Stimulated activated naive CD8-positive, alpha-beta T cell treated with anti-CD3 and anti-CD28 coated beads, Interleukin-15, Interleukin-2, amounts not matched to agents 100 ng/mL and 50 ng/mL, for 24 hours (primary cell): ENCODE results near the gene DDX60.
"Not testable (repeated sequence)": the region's sequence is repeated elsewhere in the genome, so short reads cannot be mapped to it uniquely, and the experiment has no call there.

Experiments
- H3K27ac Mint-ChIP-seq: one replicate; pipeline ENCODE4 v1.8.0; 2021; ENCODE audit warnings: mild to moderate bottlenecking, mixed read lengths
- H3K27me3 Mint-ChIP-seq: one replicate; pipeline ENCODE4 v1.8.0; 2021; ENCODE audit warnings: mixed read lengths
- H3K36me3 Mint-ChIP-seq: one replicate; pipeline ENCODE4 v1.8.0; 2021; ENCODE audit warnings: low read depth, mixed read lengths
- H3K4me1 Mint-ChIP-seq: one replicate; pipeline ENCODE4 v1.8.0; 2021; ENCODE audit warnings: low read depth, mixed read lengths
- H3K4me3 Mint-ChIP-seq: one replicate; pipeline ENCODE4 v1.8.0; 2021; ENCODE audit warnings: mild to moderate bottlenecking, mixed read lengths
- H3K9me3 Mint-ChIP-seq: one replicate; pipeline ENCODE4 v1.8.0; 2021; ENCODE audit warnings: mixed read lengths

The DDX60 gene

DNA sequence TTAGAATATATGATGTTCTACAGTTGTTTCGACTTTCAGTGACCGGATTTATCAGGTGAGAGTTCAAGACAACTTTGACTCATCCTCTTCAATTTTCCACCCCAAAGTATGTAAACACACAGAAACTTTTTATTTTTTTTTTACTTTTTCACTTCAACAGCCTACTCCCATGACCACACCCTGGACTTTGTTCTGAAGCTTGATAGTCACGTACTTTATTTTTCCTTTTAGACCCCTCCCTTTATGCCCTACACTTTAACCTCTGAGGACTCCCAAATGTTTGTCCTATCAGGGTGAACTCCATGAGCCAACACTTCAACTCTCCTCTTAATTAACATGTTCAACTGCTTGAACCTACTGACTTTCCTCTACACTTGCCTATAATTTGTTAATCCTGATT lies 2.5 kb upstream of the DDX60 start:
- H3K4me3 Mint-ChIP-seq: no peak overlapping the region
- no peaks in the 10 kb centered on the region for H3K36me3 Mint-ChIP-seq
- no peaks in the 10 kb centered on the region for H3K27me3 Mint-ChIP-seq
- H3K4me1 Mint-ChIP-seq: peaks cover 35% of the 10 kb centered on the region
- H3K9me3 Mint-ChIP-seq: no peaks in the 10 kb centered on the region
- H3K27ac Mint-ChIP-seq: no peak overlapping the region

DNA sequence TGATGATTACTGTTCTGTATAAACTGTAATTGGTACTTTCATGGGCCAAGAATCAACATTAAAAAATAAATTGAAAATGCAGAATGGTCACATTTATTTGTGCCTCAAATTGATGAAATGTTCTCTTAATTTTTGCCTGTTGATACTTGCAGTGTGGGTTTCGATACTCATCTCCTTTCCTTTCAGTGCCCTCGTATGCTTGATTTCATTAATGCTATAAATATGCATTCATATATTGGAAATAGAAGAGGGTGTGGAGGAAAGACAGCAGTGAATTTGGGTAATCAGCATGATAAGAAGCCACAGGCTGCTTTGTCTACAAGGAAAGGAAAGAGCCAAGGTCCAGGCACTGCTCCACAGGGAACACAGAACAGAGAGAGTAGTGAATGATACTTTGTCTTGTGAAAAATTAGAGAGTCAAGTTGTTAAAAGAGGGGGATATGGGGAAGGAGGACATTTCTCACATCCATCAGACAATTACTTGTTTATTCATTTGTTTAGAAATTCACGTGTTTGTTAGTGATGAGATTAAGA lies 1.0 kb upstream of the DDX60 start:
- no peaks in the 10 kb centered on the region for H3K36me3 Mint-ChIP-seq
- H3K4me1 Mint-ChIP-seq: peaks cover 42% of the 10 kb centered on the region
- peak overlapping the region; percentile 88 for H3K4me3 Mint-ChIP-seq
- no peaks in the 10 kb centered on the region for H3K27me3 Mint-ChIP-seq
- peak overlapping the region; percentile 94 for H3K27ac Mint-ChIP-seq
- no peaks in the 10 kb centered on the region for H3K9me3 Mint-ChIP-seq

DNA sequence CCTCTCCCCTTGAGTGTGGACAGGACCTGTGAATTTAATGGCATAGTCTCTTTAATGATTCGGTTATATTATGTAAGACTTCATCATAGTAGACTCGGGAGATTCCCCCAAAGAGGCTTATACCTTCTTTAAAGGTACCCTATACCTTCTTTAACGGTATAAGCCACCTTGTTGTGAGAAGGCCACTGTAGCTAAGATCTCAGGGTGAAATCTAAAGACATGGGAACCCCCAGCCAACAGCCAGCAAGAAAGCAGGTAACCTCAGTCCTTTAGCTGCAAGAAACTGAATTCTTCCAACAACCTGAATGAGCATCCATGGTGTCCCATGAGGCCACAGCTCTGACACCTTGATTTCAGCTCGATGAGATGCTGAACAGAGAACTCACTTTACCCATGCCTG lies 931 bp downstream of the DDX60 start:
- H3K9me3 Mint-ChIP-seq: no peaks in the 10 kb centered on the region
- no peaks in the 10 kb centered on the region for H3K36me3 Mint-ChIP-seq
- H3K4me3 Mint-ChIP-seq: peak overlapping the region; percentile 88
- no peaks in the 10 kb centered on the region for H3K27me3 Mint-ChIP-seq
- peaks cover 55% of the 10 kb centered on the region for H3K4me1 Mint-ChIP-seq
- H3K27ac Mint-ChIP-seq: peak overlapping the region; percentile 94

- Mint-ChIP-seq H3K4me3 (no peak overlapping the region), H3K27ac (no peak overlapping the region), H3K4me1 (peaks cover 26% of the 10 kb centered on the region), H3K36me3 (peaks cover 29% of the 10 kb centered on the region), H3K27me3 (no peaks in the 10 kb centered on the region), H3K9me3 (no peaks in the 10 kb centered on the region)
Observed at GRCh38 chr4:168309781-168310180, 8.8 kb downstream of the DDX60 start.

GRCh38 chr4:168308912-168309311 lies 9.6 kb downstream of the DDX60 start:
- no peaks in the 10 kb centered on the region for H3K9me3 Mint-ChIP-seq
- no peak overlapping the region for H3K4me3 Mint-ChIP-seq
- H3K4me1 Mint-ChIP-seq: peaks cover 18% of the 10 kb centered on the region
- peaks cover 33% of the 10 kb centered on the region for H3K36me3 Mint-ChIP-seq
- no peaks in the 10 kb centered on the region for H3K27me3 Mint-ChIP-seq
- no peak overlapping the region for H3K27ac Mint-ChIP-seq

DNA sequence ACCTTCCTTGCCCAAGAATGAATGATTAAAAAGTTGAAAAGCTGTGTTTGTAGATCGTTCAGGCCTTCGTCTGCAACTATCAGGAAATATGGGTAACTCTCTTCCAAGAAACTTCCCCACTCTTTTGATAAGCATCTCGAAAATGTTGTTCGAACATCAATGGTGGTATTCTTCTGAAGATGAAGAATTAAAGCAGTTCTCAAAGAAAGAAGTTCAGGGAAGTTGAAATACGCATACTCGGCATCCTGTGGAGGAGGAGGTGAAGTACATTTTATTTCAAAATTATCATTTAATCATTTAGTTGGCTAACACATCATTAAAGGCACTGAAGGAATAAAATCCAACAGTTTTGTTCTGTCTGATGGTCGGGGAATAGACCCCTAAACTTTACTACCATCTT lies 12.1 kb downstream of the DDX60 start:
- H3K36me3 Mint-ChIP-seq: peaks cover 47% of the 10 kb centered on the region
- no peaks in the 10 kb centered on the region for H3K9me3 Mint-ChIP-seq
- H3K27ac Mint-ChIP-seq: no peak overlapping the region
- H3K4me3 Mint-ChIP-seq: peak overlapping the region; percentile 42
- no peaks in the 10 kb centered on the region for H3K27me3 Mint-ChIP-seq
- H3K4me1 Mint-ChIP-seq: peaks cover 10% of the 10 kb centered on the region

DNA sequence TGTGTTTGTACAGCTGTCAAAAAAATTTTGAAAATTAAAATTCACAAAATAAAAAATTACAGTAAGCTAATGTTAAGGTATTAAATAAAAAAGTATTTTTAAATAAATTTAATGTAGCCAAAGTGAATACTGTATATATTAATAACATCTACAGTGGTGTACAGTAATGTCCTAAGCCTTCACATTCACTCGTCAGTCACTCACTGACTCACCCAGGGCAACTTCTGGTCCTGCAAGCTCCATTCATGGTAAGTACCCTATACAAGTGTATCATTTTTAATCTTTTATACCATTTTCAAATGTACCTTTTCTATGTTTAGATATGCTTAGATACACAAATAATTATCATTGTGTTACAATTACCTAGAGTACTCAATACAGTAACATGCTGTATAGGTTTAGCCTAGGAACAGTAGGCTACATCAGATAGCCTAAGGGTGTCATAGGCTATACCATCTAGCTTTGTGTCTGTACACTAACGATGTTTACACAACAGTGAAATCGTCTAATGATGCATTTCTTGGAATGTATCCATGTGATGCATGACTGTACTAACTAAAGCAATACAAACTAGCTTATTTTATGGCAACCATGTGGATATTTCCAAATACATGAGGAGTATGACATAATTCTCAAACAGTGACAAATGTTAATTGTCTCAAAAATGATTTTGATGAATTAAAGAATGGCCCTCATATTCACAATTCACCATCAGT lies 13.7 kb downstream of the DDX60 start:
- no peaks in the 10 kb centered on the region for H3K9me3 Mint-ChIP-seq
- H3K27ac Mint-ChIP-seq: no peak overlapping the region
- peaks cover 50% of the 10 kb centered on the region for H3K36me3 Mint-ChIP-seq
- no peaks in the 10 kb centered on the region for H3K27me3 Mint-ChIP-seq
- peaks cover 13% of the 10 kb centered on the region for H3K4me1 Mint-ChIP-seq
- H3K4me3 Mint-ChIP-seq: no peak overlapping the region

DNA sequence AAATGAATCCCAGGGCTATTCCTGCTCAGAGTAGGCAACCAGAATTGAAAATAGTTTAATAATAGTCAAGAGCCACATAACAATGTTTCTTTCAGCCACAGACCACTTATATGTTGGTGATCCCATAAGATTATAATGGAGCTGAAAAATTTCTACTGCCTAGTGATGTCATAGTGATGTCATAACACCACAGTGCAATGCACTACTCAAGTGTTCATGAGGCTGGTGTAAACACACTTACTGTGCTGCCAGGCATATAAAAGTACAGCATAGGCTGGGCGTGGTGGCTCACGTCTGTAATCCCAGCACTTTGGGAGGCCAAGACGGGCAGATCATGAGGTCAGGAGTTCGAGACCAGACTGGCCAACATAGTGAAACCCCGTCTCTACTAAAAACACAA lies 15.1 kb downstream of the DDX60 start:
- not testable (repeated sequence) for H3K9me3 Mint-ChIP-seq, H3K4me3 Mint-ChIP-seq, H3K27me3 Mint-ChIP-seq, H3K27ac Mint-ChIP-seq
- peaks cover 13% of the 10 kb centered on the region for H3K4me1 Mint-ChIP-seq
- H3K36me3 Mint-ChIP-seq: peaks cover 52% of the 10 kb centered on the region

- peaks cover 34% of the 10 kb centered on the region for H3K36me3 Mint-ChIP-seq
- H3K9me3 Mint-ChIP-seq: no peaks in the 10 kb centered on the region
- no peak overlapping the region for H3K4me3 Mint-ChIP-seq
- H3K27me3 Mint-ChIP-seq: no peaks in the 10 kb centered on the region
- no peaks in the 10 kb centered on the region for H3K4me1 Mint-ChIP-seq
- no peak overlapping the region for H3K27ac Mint-ChIP-seq
Observed at GRCh38 chr4:168293386-168293975, 25.1 kb downstream of the DDX60 start.

DNA sequence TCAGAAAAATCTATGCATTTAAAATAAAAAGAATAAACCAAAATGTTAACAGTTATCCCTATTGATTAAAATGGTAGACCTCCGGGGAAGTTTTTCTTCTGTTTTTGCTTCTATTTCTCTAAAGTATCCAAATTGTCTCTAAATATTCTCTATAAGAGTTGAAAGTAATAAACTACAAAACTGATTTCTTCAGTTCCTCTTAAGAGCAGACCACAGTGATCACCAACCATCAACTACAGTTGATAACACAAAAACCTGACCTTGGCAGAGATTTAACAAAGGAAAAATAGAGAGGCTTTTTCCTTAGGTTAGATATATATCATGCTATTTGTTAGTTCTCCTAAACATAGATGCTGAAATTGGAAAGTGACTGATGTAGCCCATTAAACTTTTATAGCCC lies 27.3 kb downstream of the DDX60 start:
- peaks cover 29% of the 10 kb centered on the region for H3K36me3 Mint-ChIP-seq

GRCh38 chr4:168285850-168286249 lies 32.7 kb downstream of the DDX60 start:
- not testable (repeated sequence) for H3K27ac Mint-ChIP-seq, H3K9me3 Mint-ChIP-seq, H3K27me3 Mint-ChIP-seq, H3K4me1 Mint-ChIP-seq, H3K4me3 Mint-ChIP-seq
- H3K36me3 Mint-ChIP-seq: peaks cover 34% of the 10 kb centered on the region

More for the DNA sequence above, 27.3 kb downstream of the DDX60 start:
- H3K4me3 Mint-ChIP-seq: no peak overlapping the region
- no peak overlapping the region for H3K27ac Mint-ChIP-seq
- no peaks in the 10 kb centered on the region for H3K9me3 Mint-ChIP-seq
- no peaks in the 10 kb centered on the region for H3K4me1 Mint-ChIP-seq
- no peaks in the 10 kb centered on the region for H3K27me3 Mint-ChIP-seq

DNA sequence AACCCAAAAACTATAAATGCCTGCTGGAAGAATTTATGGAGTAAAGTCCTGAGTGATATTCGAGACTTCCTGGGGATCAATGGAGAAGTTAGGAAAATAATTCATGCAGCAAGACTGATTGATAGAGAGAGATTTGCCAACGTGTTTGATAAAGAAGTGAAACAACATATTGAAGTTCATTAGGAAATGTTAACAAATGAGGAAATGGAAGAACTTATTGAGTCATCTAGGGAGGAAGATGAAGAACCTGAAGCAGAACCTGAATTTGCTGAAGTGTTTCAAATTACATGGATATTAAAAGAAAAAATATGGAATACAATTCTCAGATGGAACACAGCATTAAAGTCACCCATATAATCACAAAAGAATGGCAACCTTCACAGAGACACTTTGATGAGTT lies 39.0 kb downstream of the DDX60 start:
- Mint-ChIP-seq H3K4me3 (no peak overlapping the region), H3K9me3 (no peaks in the 10 kb centered on the region), H3K4me1 (no peaks in the 10 kb centered on the region), H3K27ac (no peak overlapping the region), H3K27me3 (no peaks in the 10 kb centered on the region), H3K36me3 (peaks cover 68% of the 10 kb centered on the region)

- H3K4me3 Mint-ChIP-seq: no peak overlapping the region
- H3K27ac Mint-ChIP-seq: no peak overlapping the region
- no peaks in the 10 kb centered on the region for H3K9me3 Mint-ChIP-seq
- H3K36me3 Mint-ChIP-seq: peaks cover 77% of the 10 kb centered on the region
- peaks cover 8% of the 10 kb centered on the region for H3K4me1 Mint-ChIP-seq
- H3K27me3 Mint-ChIP-seq: no peaks in the 10 kb centered on the region
Observed at GRCh38 chr4:168275836-168276235, 42.7 kb downstream of the DDX60 start.

DNA sequence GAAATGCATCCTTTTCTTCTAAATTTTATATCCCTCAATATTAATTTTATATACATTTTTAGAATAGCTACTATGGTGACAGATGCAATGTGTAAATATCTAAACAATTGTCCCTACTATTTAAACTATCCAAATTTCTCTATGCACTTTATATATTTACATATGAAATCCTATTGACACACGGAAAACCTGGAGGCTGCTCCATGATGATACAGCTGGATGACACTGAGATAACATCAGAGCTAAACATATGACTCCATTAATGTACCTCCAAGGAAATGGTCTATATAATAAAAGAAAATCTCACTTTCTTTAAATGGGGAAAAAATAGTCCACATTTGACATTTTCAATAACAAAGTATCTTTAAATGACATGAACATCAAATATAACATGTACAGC lies 43.7 kb downstream of the DDX60 start:
- Mint-ChIP-seq H3K9me3 (no peaks in the 10 kb centered on the region), H3K4me1 (peaks cover 8% of the 10 kb centered on the region), H3K36me3 (peaks cover 71% of the 10 kb centered on the region), H3K27me3 (no peaks in the 10 kb centered on the region), H3K4me3 (no peak overlapping the region), H3K27ac (no peak overlapping the region)

GRCh38 chr4:168273838-168274237 lies 44.7 kb downstream of the DDX60 start:
- no peak overlapping the region for H3K4me3 Mint-ChIP-seq
- no peak overlapping the region for H3K27ac Mint-ChIP-seq
- no peaks in the 10 kb centered on the region for H3K27me3 Mint-ChIP-seq
- peaks cover 8% of the 10 kb centered on the region for H3K4me1 Mint-ChIP-seq
- H3K36me3 Mint-ChIP-seq: peaks cover 71% of the 10 kb centered on the region
- no peaks in the 10 kb centered on the region for H3K9me3 Mint-ChIP-seq

- Mint-ChIP-seq H3K4me3 (no peak overlapping the region), H3K27me3 (no peaks in the 10 kb centered on the region), H3K9me3 (no peaks in the 10 kb centered on the region), H3K4me1 (peaks cover 8% of the 10 kb centered on the region), H3K36me3 (peaks cover 73% of the 10 kb centered on the region), H3K27ac (no peak overlapping the region)
Observed at GRCh38 chr4:168272488-168272887, 46.1 kb downstream of the DDX60 start.
